H9 (cell line): ENCODE measurements around the gene ATXN7. TPM values are rescaled to one million over a fixed set of nuclear protein-coding genes. Genes with fewer than 3 reads are reported as not detected.

Experiments
- DNase-seq: peaks from one replicate; pipeline ENCODE4 v3.0.0-alpha.2; 2017
- H2AFZ ChIP-seq: one replicate; pipeline ENCODE4 v1.6.1; 2013; ENCODE audit warnings: mild to moderate bottlenecking, low read length, control low read depth, moderate library complexity
- H2AK5ac ChIP-seq: 2 replicates; pipeline ENCODE4 v1.6.1; 2013; ENCODE audit warnings: low read length, control low read depth, mixed read lengths; ENCODE audit not compliant: insufficient read length
- H2BK120ac ChIP-seq: one replicate; pipeline ENCODE4 v1.6.1; 2013; ENCODE audit warnings: low read depth, mild to moderate bottlenecking, low read length, control low read depth, inconsistent platforms; ENCODE audit not compliant: poor library complexity, severe bottlenecking
- H2BK12ac ChIP-seq: 2 replicates; pipeline ENCODE4 v1.6.1; 2013; ENCODE audit warnings: low read length, control low read depth, mixed read lengths, low read depth; ENCODE audit not compliant: insufficient read length
- H2BK15ac ChIP-seq: 2 replicates; pipeline ENCODE4 v1.6.1; 2013; ENCODE audit warnings: low read depth, low read length, control low read depth
- H2BK20ac ChIP-seq: one replicate; pipeline ENCODE4 v1.6.1; 2013; ENCODE audit warnings: low read depth, mild to moderate bottlenecking, low read length, control low read depth, inconsistent platforms; ENCODE audit not compliant: poor library complexity, severe bottlenecking
- H2BK5ac ChIP-seq: 2 replicates; pipeline ENCODE4 v1.6.1; 2013; ENCODE audit warnings: low read length, control low read depth, mixed read lengths; ENCODE audit not compliant: insufficient read length
- H3K14ac ChIP-seq: 2 replicates; pipeline ENCODE4 v1.6.1; 2013; ENCODE audit warnings: low read length, control low read depth; ENCODE audit not compliant: insufficient read depth
- H3K18ac ChIP-seq: 2 replicates; pipeline ENCODE4 v1.6.1; 2013; ENCODE audit warnings: low read depth, mild to moderate bottlenecking, mixed read lengths, low read length, control low read depth; ENCODE audit not compliant: insufficient read length
- H3K23ac ChIP-seq: 2 replicates; pipeline ENCODE4 v1.6.1; 2013; ENCODE audit warnings: low read length, control low read depth, mixed read lengths, low read depth; ENCODE audit not compliant: insufficient read length
- H3K23me2 ChIP-seq: 2 replicates; pipeline ENCODE4 v1.6.1; 2013; ENCODE audit warnings: low read depth, mild to moderate bottlenecking, mixed read lengths, low read length, control low read depth; ENCODE audit not compliant: insufficient read length, poor library complexity, severe bottlenecking
- H3K27ac ChIP-seq: 2 replicates; pipeline ENCODE4 v1.5.1; 2013; ENCODE audit warnings: low read length, control low read depth, mixed read lengths, low read depth; ENCODE audit not compliant: insufficient read length
- H3K27me3 ChIP-seq: 2 replicates; pipeline ENCODE4 v1.6.1; 2013; ENCODE audit warnings: low read length, control low read depth, inconsistent platforms; ENCODE audit not compliant: insufficient read depth
- H3K4ac ChIP-seq: 2 replicates; pipeline ENCODE4 v1.6.1; 2013; ENCODE audit warnings: low read depth, mild to moderate bottlenecking, control low read depth, inconsistent platforms, low read length, moderate library complexity
- H3K4me1 ChIP-seq: 2 replicates; pipeline ENCODE4 v1.6.1; 2013; ENCODE audit warnings: low read length, control low read depth, inconsistent platforms; ENCODE audit not compliant: insufficient read depth
- H3K4me2 ChIP-seq: 2 replicates; pipeline ENCODE4 v1.6.1; 2013; ENCODE audit warnings: low read length, control low read depth, mixed read lengths; ENCODE audit not compliant: insufficient read length, insufficient read depth
- H3K56ac ChIP-seq: 2 replicates; pipeline ENCODE4 v1.6.1; 2013; ENCODE audit warnings: low read depth, mild to moderate bottlenecking, mixed read lengths, low read length, control low read depth; ENCODE audit not compliant: insufficient read length
- H3K79me1 ChIP-seq: 2 replicates; pipeline ENCODE4 v1.6.1; 2013; ENCODE audit warnings: low read depth, mild to moderate bottlenecking, moderate library complexity, low read length, control low read depth, inconsistent platforms; ENCODE audit not compliant: insufficient read depth, poor library complexity, severe bottlenecking
- H3K79me2 ChIP-seq: 2 replicates; pipeline ENCODE4 v1.6.1; 2013; ENCODE audit warnings: low read length, control low read depth, inconsistent platforms; ENCODE audit not compliant: insufficient read depth
- H3K9ac ChIP-seq: 2 replicates; pipeline ENCODE4 v1.6.1; 2013; ENCODE audit warnings: low read length, control low read depth, mixed read lengths; ENCODE audit not compliant: insufficient read length; ENCODE audit errors: extremely low read depth
- H3K9me3 ChIP-seq: one replicate; pipeline ENCODE4 v1.6.1; 2013; ENCODE audit warnings: low read depth, low read length, inconsistent platforms; ENCODE audit not compliant: control insufficient read depth
- H3T11ph ChIP-seq: one replicate; pipeline ENCODE4 v1.6.1; 2013; ENCODE audit warnings: mild to moderate bottlenecking, low read length, control low read depth, inconsistent platforms
- H4K20me1 ChIP-seq: one replicate; pipeline ENCODE4 v1.6.1; 2013; ENCODE audit not compliant: control insufficient read depth, insufficient read length, insufficient read depth
- H4K5ac ChIP-seq: 2 replicates; pipeline ENCODE4 v1.6.1; 2013; ENCODE audit warnings: low read depth, mild to moderate bottlenecking, mixed read lengths, low read length, control low read depth; ENCODE audit not compliant: insufficient read length
- H4K8ac ChIP-seq: replicated peaks from 2 replicates; pipeline ENCODE4 v1.6.1; 2013; ENCODE audit warnings: low read length, control low read depth, mixed read lengths, low read depth; ENCODE audit not compliant: insufficient read length
- H4K91ac ChIP-seq: 2 replicates; pipeline ENCODE4 v1.6.1; 2013; ENCODE audit warnings: low read depth, mild to moderate bottlenecking, moderate library complexity, mixed read lengths, low read length, control low read depth; ENCODE audit not compliant: insufficient read length
- H3K27ac Mint-ChIP-seq, 3 experiments: 2 replicates in 2 of 3; 3 replicates in 1 of 3; pipeline ENCODE4 v1.8.0; 2020 to 2021; ENCODE audit warnings: mixed read lengths in 3 of 3, mild to moderate bottlenecking in 1 of 3, moderate library complexity in 1 of 3
- H3K27me3 Mint-ChIP-seq: 2 replicates; pipeline ENCODE4 v1.8.0; 2021; ENCODE audit warnings: low read depth, mild to moderate bottlenecking, moderate library complexity, mixed read lengths
- H3K36me3 Mint-ChIP-seq, 3 experiments: 2 replicates in 2 of 3; 3 replicates in 1 of 3; pipeline ENCODE4 v1.8.0; 2020 to 2021; ENCODE audit warnings: low read depth in 3 of 3, mixed read lengths in 3 of 3; ENCODE audit not compliant: insufficient read depth in 1 of 3
- H3K4me1 Mint-ChIP-seq, 2 experiments: 2 replicates each; pipeline ENCODE4 v1.8.0; 2020; ENCODE audit warnings: mixed read lengths in 2 of 2
- H3K4me3 Mint-ChIP-seq, 2 experiments: 2 replicates in 1 of 2; 3 replicates in 1 of 2; pipeline ENCODE4 v1.8.0; 2020 to 2021; ENCODE audit warnings: mild to moderate bottlenecking in 2 of 2, mixed read lengths in 2 of 2, moderate library complexity in 1 of 2
- H3K9me3 Mint-ChIP-seq, 2 experiments: 2 replicates in 1 of 2; 3 replicates in 1 of 2; pipeline ENCODE4 v1.8.0; 2020; ENCODE audit warnings: mild to moderate bottlenecking in 2 of 2, mixed read lengths in 2 of 2, moderate library complexity in 1 of 2
- WGBS: extraction: QIAGEN DNeasy Blood & Tissue Kit; methylation state at CpG from one replicate; pipeline ENCODE4 v1.1.7; 2013; ENCODE audit warnings: missing lambda C conversion rate, low lambda C conversion rate, mixed read lengths; ENCODE audit not compliant: insufficient read length; ENCODE audit errors: extremely low coverage; 5-methylcytosine and 5-hydroxymethylcytosine counted together
- total RNA-seq: library from RNA; stranded (reverse); gene quantifications from 2 replicates; pipeline ENCODE4 v1.2.1, GENCODE V29; 2021
- TF ChIP-seq, protein P1 (sequence below): fragments of 200-600 bp; sonication (generic); conservative IDR thresholded peaks from 3 replicates; pipeline ENCODE4 v1.8.0; 2021; ENCODE audit warnings: antibody characterized with exemption, mild to moderate bottlenecking

ATXN7 gene
- total RNA-seq, 1 experiment from 2014 or later = 21.5 TPM

DNA sequence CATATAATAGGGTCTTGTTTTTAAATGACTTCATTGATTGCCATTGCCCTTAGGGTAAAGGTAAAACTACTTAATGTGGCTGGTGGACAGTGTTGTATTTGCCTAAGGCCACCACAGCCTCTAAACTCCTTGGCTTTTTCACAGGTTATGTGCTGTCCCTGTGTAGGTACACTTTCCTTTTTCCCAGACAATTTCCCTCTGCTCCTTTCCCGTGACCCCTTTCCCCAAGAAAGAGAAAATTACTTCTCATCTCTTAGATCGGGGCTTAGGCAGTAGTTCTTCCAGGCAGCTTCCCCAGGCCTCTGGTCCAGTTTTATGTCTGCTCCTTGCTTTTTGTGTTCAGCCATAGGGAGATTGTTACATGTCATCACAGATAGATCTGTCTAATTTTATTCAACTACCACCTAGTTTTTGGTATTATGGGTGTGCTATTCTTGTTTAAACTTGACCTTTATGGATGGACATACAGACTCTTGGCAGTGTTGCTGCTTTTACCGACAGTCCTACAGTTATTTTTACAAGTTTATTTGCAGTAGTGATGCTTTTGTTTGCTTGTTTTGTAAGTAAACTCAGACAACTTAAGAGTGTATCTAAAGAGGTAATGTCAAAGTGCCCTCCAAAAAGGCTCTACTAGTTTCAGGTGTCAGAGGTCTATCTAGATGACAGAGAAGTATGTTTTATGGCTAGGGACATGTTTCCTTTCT lies 69.0 kb downstream of the ATXN7 start:
- no peak overlapping the region for H2BK15ac ChIP-seq
- no peaks in the 10 kb centered on the region for H3K36me3 Mint-ChIP-seq
- no peaks in the 10 kb centered on the region for H3K79me2 ChIP-seq
- H2AK5ac ChIP-seq = no peak overlapping the region
- no peaks in the 10 kb centered on the region for H3K9me3 Mint-ChIP-seq
- no peak overlapping the region for H3K4me2 ChIP-seq
- H2BK20ac ChIP-seq = no peak overlapping the region
- no peak overlapping the region for H3K4me3 Mint-ChIP-seq
- H3K9ac ChIP-seq = no peak overlapping the region
- no peaks in the 10 kb centered on the region for H3K9me3 ChIP-seq
- H3K27me3 ChIP-seq = no peaks in the 10 kb centered on the region
- H3K27me3 Mint-ChIP-seq = no peaks in the 10 kb centered on the region
- no peak overlapping the region for H2BK5ac ChIP-seq
- H3K23ac ChIP-seq = no peak overlapping the region
- H2BK120ac ChIP-seq = no peak overlapping the region
- H2BK12ac ChIP-seq = no peak overlapping the region
- H3K14ac ChIP-seq = no peak overlapping the region
- peaks cover 31 to 35% of the 10 kb centered on the region in 2 experiments for H3K4me1 Mint-ChIP-seq
- H2AFZ ChIP-seq = no peak overlapping the region
- H3K79me1 ChIP-seq = peaks cover 3% of the 10 kb centered on the region
- no peak overlapping the region for H4K8ac ChIP-seq
- H3K56ac ChIP-seq = no peak overlapping the region
- H4K91ac ChIP-seq = no peak overlapping the region
- TF ChIP-seq, protein P1, sequence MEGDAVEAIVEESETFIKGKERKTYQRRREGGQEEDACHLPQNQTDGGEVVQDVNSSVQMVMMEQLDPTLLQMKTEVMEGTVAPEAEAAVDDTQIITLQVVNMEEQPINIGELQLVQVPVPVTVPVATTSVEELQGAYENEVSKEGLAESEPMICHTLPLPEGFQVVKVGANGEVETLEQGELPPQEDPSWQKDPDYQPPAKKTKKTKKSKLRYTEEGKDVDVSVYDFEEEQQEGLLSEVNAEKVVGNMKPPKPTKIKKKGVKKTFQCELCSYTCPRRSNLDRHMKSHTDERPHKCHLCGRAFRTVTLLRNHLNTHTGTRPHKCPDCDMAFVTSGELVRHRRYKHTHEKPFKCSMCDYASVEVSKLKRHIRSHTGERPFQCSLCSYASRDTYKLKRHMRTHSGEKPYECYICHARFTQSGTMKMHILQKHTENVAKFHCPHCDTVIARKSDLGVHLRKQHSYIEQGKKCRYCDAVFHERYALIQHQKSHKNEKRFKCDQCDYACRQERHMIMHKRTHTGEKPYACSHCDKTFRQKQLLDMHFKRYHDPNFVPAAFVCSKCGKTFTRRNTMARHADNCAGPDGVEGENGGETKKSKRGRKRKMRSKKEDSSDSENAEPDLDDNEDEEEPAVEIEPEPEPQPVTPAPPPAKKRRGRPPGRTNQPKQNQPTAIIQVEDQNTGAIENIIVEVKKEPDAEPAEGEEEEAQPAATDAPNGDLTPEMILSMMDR = no peak
- H3K4ac ChIP-seq = no peak overlapping the region
- no peaks in the 10 kb centered on the region for H3K23me2 ChIP-seq
- WGBS = no CpG with 5 or more reads among the region's 3 CpGs
- no peak overlapping the region for H3K27ac ChIP-seq
- peak overlapping the region in 2 of 3 experiments; percentile 76 to 85; a peak in 4 of 7 replicates for H3K27ac Mint-ChIP-seq
- H3T11ph ChIP-seq = no peak overlapping the region
- no peak overlapping the region for H3K18ac ChIP-seq
- DNase-seq = no peak
- H3K4me1 ChIP-seq = peaks cover 4% of the 10 kb centered on the region; the same call in 1 of the 2 replicates
- peaks cover 2% of the 10 kb centered on the region for H4K20me1 ChIP-seq
- no peak overlapping the region for H4K5ac ChIP-seq
